Caco-2 (cell line): ENCODE data around the gene PIP4K2A. TPM values are rescaled to one million over a fixed set of nuclear protein-coding genes. Genes with fewer than 3 reads are reported as not detected.

ENCODE experiments used
- BruUV-seq: library from RNA; stranded (reverse); fragments of 400-500 nt; replicated peaks from 2 replicates; lab custom pipeline; 2021; lab: Mats Ljungman, UMichigan
- CTCF ChIA-PET: fragments of 300-600 bp; sonication (Branson Sonifier 250); formaldehyde crosslinking; loops from one replicate; lab custom pipeline; 2022; ENCODE audit warnings: antibody characterized with exemption; lab: Charles Lee
- POLR2A ChIA-PET: fragments of 300-600 bp; sonication (Branson Sonifier 250); formaldehyde crosslinking; loops from one replicate; lab custom pipeline; 2022; ENCODE audit warnings: antibody characterized with exemption; lab: Charles Lee
- DNase-seq, 2 experiments: peaks; one replicate each; pipeline versions ENCODE4 v3.0.0 to v3.0.0-alpha.2; 2020 to 2022
- H3K27me3 ChIP-seq: replicated peaks from 2 replicates; pipeline ENCODE4 v1.6.0; 2011; ENCODE audit warnings: low read length; ENCODE audit not compliant: control insufficient read depth, insufficient read depth
- H3K36me3 ChIP-seq: 2 replicates; pipeline ENCODE4 v1.5.1; 2011; ENCODE audit warnings: low read length; ENCODE audit not compliant: control insufficient read depth, insufficient read depth
- H3K4me1 ChIP-seq: fragments of 250-450 bp; sonication (Bioruptor Pico); 2 replicates; pipeline ENCODE4 v1.5.1; 2020; ENCODE audit warnings: mild to moderate bottlenecking
- H3K4me3 ChIP-seq: 2 replicates; pipeline ENCODE4 v1.5.1; 2011; ENCODE audit warnings: low read depth, mild to moderate bottlenecking, control low read depth, low read length
- H3K9me3 ChIP-seq: fragments of 250-450 bp; sonication (Bioruptor Pico); 2 replicates; pipeline ENCODE4 v1.5.1; 2020; ENCODE audit warnings: mild to moderate bottlenecking, moderate library complexity
- H3K27ac Mint-ChIP-seq: one replicate; pipeline ENCODE4 v1.8.0; 2022; ENCODE audit warnings: mixed read lengths; ENCODE audit not compliant: unreplicated experiment
- H3K27me3 Mint-ChIP-seq: one replicate; pipeline ENCODE4 v1.8.0; 2022; ENCODE audit warnings: mixed read lengths; ENCODE audit not compliant: insufficient read depth, unreplicated experiment
- H3K36me3 Mint-ChIP-seq: one replicate; pipeline ENCODE4 v1.8.0; 2022; ENCODE audit warnings: mild to moderate bottlenecking, mixed read lengths; ENCODE audit not compliant: insufficient read depth, unreplicated experiment
- H3K4me1 Mint-ChIP-seq: one replicate; pipeline ENCODE4 v1.8.0; 2022; ENCODE audit warnings: low read depth, mixed read lengths; ENCODE audit not compliant: unreplicated experiment
- H3K4me3 Mint-ChIP-seq: one replicate; pipeline ENCODE4 v1.8.0; 2022; ENCODE audit warnings: mild to moderate bottlenecking, moderate library complexity, mixed read lengths; ENCODE audit not compliant: unreplicated experiment
- H3K9me3 Mint-ChIP-seq: one replicate; pipeline ENCODE4 v1.8.0; 2022; ENCODE audit warnings: mixed read lengths; ENCODE audit not compliant: unreplicated experiment
- CTCF ChIP-seq, 2 experiments: fragments of 200-600 bp in 1 of 2; IDR thresholded peaks; 1 replicate in 1 of 2; 2 replicates in 1 of 2; pipeline versions ENCODE4 v1.5.1 to v1.8.0; 2011 to 2022; ENCODE audit warnings: antibody characterized with exemption in 1 of 2, control low read depth in 1 of 2, inconsistent platforms in 1 of 2, low read depth in 1 of 2, low read length in 1 of 2, mild to moderate bottlenecking in 1 of 2, moderate library complexity in 1 of 2; ENCODE audit not compliant: insufficient read depth in 1 of 2, severe bottlenecking in 1 of 2, unreplicated experiment in 1 of 2
- intact Hi-C: fragments of 100-400 bp; cut with micrococcal nuclease; formaldehyde crosslinking; loops from one replicate; pipeline ENCODE4 v1.10.0; 2022; ENCODE audit not compliant: unreplicated experiment
- total RNA-seq: library from RNA; stranded (reverse); gene quantifications from 2 replicates; pipeline ENCODE4 v1.2.3, GENCODE V29; 2022

The PIP4K2A gene
- total RNA-seq, 1 experiment from 2014 or later, result 26.9 TPM

DNA sequence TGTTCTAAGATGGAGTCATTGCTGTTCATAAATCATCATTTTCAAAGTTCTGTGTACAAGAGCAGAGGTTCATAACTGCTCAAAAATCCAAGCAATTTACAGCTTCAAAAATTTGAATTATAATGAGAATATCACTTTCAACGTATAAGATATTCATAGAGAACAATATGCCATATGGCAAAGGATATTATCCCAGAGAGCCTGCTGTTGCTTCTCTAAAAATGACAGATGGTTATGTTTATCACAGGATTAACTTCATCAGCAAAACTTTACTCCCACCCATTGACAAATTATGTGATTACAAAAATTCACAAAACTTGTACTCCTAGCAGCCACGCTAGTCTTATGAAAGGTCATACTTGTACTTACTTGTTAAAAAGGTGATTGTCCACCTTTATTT, 105.1 kb downstream of the PIP4K2A start:
- Mint-ChIP-seq H3K4me3 (no peak overlapping the region), H3K9me3 (peaks cover 19% of the 10 kb centered on the region), H3K27me3 (no peaks in the 10 kb centered on the region), H3K27ac (no peak overlapping the region), H3K4me1 (peaks cover 36% of the 10 kb centered on the region), H3K36me3 (peaks cover 39% of the 10 kb centered on the region)
- intact Hi-C loops, result no loop called here
- BruUV-seq, result no TSS peak
- ChIA-PET CTCF (no interaction called here), POLR2A (no interaction called here)
- Histone ChIP-seq H3K36me3 (no peaks in the 10 kb centered on the region), H3K4me3 (no peak overlapping the region), H3K27me3 (no peaks in the 10 kb centered on the region), H3K9me3 (0 out of 2 replicates have a peak, but pooled peaks cover 5% of the 10 kb centered on the region), H3K4me1 (peaks cover 9% of the 10 kb centered on the region; the same call in 1 of the 2 replicates)
- no peak for TF ChIP-seq CTCF (IDR thresholded peaks at IDR 0.05; ENCODE audit: insufficient read depth in 1 of 2, low read depth in 1 of 2, low read length in 1 of 2, severe bottlenecking in 1 of 2, unreplicated experiment in 1 of 2)
- DNase-seq, result no peak

DNA sequence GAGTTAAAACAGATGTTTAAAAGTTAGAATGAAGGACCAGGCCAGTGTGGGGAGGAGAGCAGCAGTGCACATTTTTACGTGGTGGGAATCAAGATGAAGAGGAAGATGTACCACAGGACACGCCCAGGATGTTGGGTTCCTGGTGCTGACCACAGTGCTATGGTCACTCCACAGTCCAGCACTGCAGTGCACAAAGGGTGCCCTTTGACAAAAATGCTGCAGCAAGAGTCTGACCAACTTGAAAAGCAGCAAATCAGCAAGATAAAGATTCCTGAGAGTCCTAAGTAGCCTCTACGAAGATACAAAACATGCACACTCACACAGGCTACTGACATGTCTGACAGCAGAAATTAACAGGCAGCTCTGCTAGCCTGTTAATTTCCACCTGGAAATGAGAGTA, 107.1 kb downstream of the PIP4K2A start:
- 0 out of 2 replicates have a peak, but pooled peaks cover 5% of the 10 kb centered on the region for H3K9me3 ChIP-seq
- ChIA-PET POLR2A (no interaction called here), CTCF (no interaction called here)
- H3K36me3 ChIP-seq, result no peaks in the 10 kb centered on the region
- H3K4me1 ChIP-seq, result no peaks in the 10 kb centered on the region
- intact Hi-C loops, result no loop called here
- no peak overlapping the region for H3K4me3 ChIP-seq
- TF ChIP-seq CTCF (IDR thresholded peaks at IDR 0.05; ENCODE audit: insufficient read depth in 1 of 2, low read depth in 1 of 2, low read length in 1 of 2, severe bottlenecking in 1 of 2, unreplicated experiment in 1 of 2), result no peak
- Mint-ChIP-seq H3K9me3 (peaks cover 19% of the 10 kb centered on the region), H3K27me3 (no peaks in the 10 kb centered on the region), H3K4me1 (peaks cover 17% of the 10 kb centered on the region), H3K36me3 (peaks cover 32% of the 10 kb centered on the region), H3K27ac (no peak overlapping the region), H3K4me3 (no peak overlapping the region)
- no peaks in the 10 kb centered on the region for H3K27me3 ChIP-seq
- DNase-seq, result no peak
- BruUV-seq, result no TSS peak

DNA sequence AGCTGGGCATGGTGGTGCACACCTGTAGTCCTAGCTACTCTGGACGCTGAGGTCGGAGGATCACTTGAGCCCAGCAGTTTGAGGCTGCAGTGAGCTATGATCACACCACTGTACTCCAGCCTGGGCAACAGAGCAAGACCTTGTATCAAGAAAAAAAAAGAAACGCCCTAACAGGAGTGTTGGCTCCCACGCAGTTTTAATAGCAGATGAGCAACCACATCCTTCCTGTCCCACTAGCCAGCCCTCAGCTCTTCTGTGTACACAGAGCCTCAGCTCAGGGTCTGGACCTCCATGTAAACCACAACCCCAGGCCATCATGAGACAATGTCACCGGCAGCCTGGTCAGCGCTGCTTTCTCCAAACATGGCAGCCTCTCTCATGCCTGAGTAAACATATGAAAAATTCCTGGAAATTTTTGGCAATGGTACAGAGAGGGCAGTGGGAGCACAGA, 108.2 kb downstream of the PIP4K2A start:
- Mint-ChIP-seq H3K4me3 (no peak overlapping the region), H3K27ac (no peak overlapping the region)

More for the DNA sequence above, 108.2 kb downstream of the PIP4K2A start:
- H3K36me3 ChIP-seq, result no peaks in the 10 kb centered on the region
- no peak for DNase-seq
- TF ChIP-seq CTCF (IDR thresholded peaks at IDR 0.05; ENCODE audit: insufficient read depth in 1 of 2, low read depth in 1 of 2, low read length in 1 of 2, severe bottlenecking in 1 of 2, unreplicated experiment in 1 of 2), result no peak
- H3K4me3 ChIP-seq, result no peak overlapping the region
- Mint-ChIP-seq H3K4me1 (peaks cover 13% of the 10 kb centered on the region), H3K36me3 (peaks cover 30% of the 10 kb centered on the region), H3K27me3 (no peaks in the 10 kb centered on the region), H3K9me3 (peaks cover 19% of the 10 kb centered on the region)
- no TSS peak for BruUV-seq
- ChIA-PET POLR2A (interaction anchor here (0.6 kb wide), 1 partner anchor 263 kb away, joined by 3 read pairs; no protein-coding TSS in a partner anchor), CTCF (no interaction called here)
- intact Hi-C loops, result no loop called here
- H3K4me1 ChIP-seq, result no peaks in the 10 kb centered on the region
- H3K27me3 ChIP-seq, result no peaks in the 10 kb centered on the region
- 0 out of 2 replicates have a peak, but pooled peaks cover 5% of the 10 kb centered on the region for H3K9me3 ChIP-seq
